Right kidney (tissue), 9 donors: ENCODE data around the gene ZNF808.
"Not testable (repeated sequence)": the region's sequence is repeated elsewhere in the genome, so short reads cannot be mapped to it uniquely, and the experiment has no call there.

Experiments used
- DNase-seq: peaks from one replicate; pipeline ENCODE4 v3.0.0-alpha.2; 2016
- long read RNA-seq, 8 donors: transcript quantifications; one replicate each; lab custom pipeline, GENCODE V29; 2026

Gene ZNF808
- long read RNA-seq, donor 1, partial matches to known transcripts: 0 of 1 reads
- long read RNA-seq, donor 1, other reads (novel, unspliced or antisense): 0 of 1 reads
- long read RNA-seq, donor 2: 0 reads
- long read RNA-seq, donor 3, partial matches to known transcripts: 0 of 3 reads
- long read RNA-seq, donor 3, other reads (novel, unspliced or antisense): 0 of 3 reads
- long read RNA-seq, donor 4, partial matches to known transcripts: 0 of 3 reads
- long read RNA-seq, donor 4, other reads (novel, unspliced or antisense): 0 of 3 reads
- long read RNA-seq, donor 5: 0 reads
- long read RNA-seq, donor 6: 0 reads
- long read RNA-seq, donor 7: 0 reads
- long read RNA-seq, donor 8: 0 reads

DNA sequence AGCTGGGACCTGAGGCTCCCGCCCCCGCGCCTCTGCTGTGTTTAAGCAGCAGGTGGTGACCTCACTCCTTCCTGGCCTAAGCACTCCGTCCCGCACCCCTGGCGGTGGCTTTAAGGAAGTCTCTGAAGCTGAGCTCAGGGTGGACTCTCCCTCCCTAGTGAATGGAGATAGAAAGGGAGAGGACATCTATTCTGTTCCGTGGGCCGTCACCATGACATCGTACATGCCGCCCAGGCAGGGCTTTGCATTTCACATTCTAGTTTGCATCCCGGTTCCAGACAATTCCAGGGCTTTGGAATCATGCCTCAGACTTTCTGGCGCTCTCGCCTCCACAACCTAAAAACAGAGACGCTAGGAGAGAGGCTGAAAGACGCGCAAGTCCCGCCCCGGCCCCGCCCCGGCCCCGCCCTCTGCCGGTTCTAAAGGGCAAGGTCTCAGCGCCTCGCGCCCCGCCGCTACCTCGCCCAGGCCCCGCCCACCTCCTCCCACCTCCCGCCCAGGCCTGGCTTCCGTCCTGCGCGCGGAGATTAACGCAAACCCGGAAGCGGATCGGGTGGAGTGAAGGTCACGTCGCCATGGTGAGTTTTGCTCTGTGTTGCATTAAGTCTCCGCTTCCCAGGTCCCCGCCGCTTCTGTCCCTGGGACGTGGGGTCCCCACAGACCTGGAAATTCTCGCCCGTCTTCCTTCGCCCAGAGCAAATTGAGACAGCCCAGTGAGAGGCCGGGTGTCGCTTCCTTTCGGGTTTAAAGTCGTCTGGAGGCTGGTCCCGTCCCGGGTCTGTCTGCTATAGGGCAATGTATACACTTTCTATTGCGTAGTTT lies at the start of gene ZNF808:
ZNF808 (plus strand) TSS at position 535 of the 822 bp plus-strand sequence. CDS start 15,617 bp downstream, outside the sequence.
- DNase-seq: peak; percentile 93

DNA sequence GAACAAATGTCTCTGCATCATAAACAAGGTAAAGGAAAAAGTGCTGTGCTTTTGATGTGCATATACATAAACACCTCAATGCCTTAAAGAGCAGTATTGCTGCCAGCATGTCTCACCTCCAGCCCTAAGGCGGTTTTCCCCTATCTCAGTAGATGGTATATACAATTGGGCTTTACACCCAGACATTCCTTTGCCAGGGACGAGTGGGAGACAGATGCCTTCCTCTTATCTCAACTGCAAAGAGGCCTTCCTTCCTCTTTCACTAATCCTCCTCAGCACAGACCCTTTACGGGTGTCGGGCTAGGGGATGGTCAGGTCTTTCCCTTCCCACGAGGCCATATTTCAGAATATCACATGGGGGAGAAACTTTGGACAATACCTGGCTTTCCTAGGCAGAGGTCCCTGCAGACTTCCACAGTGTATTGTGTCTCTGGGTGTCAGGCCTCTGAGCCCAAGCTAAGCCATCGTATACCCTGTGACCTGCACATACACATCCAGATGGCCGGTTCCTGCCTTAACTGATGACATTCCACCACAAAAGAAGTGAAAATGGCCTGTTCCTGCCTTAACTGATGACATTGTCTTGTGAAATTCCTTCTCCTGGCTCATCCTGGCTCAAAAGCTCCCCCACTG lies 43.2 kb upstream of the ZNF808 start:
- DNase-seq: not testable (repeated sequence)

DNA sequence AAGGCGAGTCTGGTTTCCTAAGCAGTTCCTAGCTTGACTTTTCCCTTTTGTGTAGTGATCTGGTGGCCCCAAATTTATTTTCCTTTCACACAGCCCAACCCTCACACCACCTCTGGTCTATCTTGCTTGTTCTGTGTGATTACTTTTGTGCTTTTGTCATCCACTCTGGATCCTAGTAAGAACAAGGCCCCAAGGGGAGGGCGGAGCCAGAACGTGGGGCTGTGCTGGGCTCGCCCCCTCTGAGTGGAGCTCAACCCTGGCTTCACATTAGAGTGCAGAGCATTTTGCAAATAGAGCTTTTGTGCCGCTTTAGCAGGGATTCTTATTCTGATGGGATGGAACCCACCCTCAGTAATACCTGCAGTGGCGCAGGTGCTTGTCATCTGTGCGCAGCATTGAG lies 42.4 kb upstream of the ZNF808 start:
- DNase-seq: not testable (repeated sequence)

DNA sequence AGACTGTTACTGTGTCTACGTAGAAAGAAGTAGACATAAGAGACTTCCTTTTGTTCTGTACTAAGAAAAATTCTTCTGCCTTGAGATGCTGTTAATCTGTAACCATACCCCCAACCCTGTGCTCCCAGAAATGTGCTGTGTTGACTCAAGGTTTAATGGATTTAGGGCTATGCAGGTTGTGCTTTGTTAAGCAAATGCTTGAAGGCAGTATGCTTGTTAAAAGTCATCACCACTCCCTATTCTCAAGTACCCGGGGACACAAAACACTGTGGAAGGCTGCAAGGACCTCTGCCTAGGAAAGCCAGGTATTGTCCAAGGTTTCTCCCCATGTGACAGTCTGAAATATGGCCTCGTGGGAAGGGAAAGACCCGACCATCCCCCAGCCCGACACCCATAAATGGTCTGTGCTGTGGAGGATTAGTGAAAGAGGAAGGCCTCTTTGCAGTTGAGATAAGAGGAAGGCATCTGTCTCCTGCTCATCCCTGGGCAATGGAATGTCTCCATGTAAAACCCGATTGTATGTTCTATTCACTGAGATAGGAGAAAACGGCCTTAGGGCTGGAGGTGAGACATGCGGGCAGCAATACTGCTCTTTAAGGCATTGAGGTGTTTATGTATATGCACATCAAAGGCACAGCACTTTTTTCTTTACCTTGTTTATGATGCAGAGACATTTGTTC lies 41.8 kb upstream of the ZNF808 start:
- not testable (repeated sequence) for DNase-seq

DNA sequence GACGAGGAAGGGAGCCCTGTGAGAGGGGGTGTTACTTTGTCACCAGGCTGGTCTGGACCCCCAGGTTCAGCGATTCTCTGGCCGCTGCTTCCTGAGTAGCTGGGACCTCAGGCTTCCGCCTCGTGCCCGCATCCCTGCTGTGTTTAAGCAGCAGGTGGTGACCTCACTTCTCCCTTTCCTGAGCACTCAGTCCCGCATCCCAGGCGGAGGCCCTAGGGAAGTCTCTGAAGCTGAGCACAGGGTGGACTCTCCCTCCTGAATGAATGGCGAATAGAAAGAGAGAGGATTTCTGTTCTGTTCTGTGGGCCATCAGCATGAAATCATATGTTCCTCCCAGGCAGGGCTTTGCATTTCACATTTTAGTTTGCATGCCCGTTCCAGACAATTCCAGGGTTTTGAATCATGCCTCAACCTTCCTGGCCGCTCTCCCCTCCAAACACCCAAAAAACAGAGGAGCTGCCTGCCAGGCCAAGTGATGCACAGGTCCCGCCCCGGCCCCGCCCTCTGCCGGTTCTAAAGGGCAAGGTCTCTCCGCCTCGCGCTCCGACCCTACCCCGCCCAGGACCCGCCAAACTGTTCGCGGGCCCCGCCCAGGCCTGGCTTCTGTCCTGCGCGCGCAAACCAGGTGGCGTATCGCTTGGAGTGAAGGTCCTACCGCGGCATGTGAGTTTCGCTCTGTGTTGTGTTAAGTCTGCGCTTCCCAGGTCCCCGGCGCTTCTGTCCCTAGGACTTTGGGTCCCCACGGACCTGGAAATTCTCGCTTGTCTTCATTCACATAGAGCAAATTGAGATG lies 35.1 kb upstream of the ZNF808 start:
- DNase-seq: no peak

DNA sequence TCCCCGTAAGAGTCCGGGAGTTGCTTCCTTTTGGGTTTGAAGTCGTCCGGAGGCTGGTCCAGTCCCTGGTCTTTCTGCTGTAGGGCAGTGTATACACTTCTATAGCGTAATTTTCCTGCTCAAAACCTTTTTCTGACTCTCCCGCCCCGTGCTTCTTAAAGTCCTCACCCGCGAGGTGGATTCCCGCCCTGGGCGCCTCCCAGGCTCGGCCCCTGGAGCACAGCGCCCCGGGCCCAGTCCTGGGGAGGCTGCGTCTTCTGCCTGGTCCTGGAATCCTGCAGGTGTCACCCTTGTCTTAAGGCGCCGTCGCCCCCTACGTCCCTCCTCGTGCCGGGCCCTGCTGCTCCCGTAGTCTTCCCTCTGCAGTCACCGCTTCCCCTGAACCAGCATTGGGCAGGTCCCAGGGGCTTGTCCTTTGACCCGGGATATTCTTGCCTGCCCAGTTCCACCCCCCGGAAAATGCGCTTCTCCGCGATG lies 34.4 kb upstream of the ZNF808 start:
- peak; percentile 66 for DNase-seq

DNA sequence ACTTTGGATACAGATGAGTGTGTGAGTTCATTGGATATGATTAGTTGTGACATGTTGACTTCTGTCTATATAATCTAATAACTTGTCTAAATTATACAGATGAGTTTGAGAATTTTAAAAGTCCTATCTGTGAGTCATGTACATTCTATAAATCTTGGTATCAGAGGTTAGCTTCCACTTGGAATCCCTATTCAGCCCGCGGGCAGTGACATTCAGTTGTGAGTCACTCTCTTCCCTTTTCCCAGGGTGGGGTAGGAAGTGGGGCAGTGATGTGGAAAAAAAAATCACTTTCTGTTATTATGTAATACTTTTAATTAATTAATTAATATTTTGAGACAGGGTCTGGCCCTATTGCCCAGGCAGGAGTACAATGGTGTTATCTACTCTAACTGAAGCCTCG lies 33.0 kb upstream of the ZNF808 start:
- DNase-seq: no peak

DNA sequence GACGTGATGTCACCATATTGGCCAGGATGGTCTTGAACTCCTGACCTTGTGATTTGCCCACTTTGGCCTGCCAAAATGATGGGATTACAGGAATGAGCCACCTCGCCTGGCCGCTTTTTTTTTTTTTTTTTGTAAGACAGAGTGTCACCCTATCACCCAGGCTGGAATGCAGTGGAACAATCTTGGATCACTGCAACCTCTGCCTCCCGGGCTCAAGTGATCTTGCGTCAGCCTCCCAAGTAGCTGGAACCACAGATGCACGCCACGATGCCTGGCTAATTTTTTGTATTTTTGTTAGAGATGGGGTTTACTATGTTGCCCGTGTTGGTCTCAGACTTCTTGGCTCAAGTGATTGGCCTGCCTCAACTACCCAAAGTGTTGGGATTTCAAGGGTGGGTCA lies 28.9 kb upstream of the ZNF808 start:
- no peak for DNase-seq

DNA sequence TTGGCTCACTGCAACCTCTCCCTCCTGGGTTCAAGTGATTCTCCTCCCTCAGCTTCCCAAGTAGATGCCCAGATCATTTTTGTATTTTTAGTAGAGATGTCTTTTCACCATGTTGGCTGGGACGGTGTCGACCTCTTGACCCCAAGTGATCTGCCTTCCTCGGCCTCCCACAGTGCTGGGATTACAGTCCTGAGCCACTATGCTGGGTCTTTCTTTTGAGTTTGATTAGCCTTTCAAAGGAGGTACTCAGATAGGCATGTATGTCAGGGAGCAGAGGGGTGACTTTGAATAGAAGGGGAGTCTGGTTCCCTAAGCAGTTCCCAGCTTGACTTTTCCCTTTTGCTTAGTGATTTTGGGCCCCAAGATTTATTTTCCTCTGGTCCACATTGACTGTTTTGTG lies 27.0 kb upstream of the ZNF808 start:
- not testable (repeated sequence) for DNase-seq

DNA sequence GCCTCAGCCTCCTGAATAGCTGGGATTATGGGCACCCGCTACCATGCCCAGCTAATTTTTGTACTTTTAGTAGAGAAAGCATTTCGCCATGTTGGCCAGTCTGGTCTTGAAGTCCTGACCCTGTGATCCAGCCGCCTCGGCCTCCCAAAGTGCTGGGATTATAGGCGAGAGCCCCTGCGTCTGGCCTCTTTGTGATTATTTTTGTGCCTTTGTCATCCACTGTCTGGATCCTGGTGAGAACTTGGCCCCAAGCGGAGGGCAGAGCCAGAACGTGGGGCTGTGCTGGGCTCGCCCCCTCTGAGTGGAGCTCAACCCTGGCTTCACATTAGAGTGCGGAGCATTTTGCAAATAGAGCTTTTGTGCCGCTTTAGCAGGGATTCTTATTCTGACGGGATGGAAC lies 26.5 kb upstream of the ZNF808 start:
- not testable (repeated sequence) for DNase-seq

DNA sequence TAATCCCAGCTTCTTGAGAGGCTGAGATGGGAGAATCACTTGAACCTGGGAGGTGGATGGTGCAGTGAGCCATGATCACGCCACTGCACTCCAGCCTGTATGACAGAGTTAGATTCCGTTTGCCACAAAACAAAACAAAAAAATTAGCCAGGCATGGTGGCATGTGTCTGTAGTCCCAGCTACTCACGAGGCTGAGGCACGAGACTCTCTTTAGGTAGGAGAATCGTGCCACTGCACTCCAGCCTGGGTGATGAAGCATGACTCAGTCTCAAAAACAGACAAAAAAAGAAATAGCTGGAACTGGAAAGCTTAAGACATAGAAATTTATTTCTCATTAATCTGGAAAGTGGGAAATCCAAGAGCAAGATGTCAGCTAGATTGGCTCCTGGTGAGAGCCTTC lies 20.2 kb upstream of the ZNF808 start:
- no peak for DNase-seq

DNA sequence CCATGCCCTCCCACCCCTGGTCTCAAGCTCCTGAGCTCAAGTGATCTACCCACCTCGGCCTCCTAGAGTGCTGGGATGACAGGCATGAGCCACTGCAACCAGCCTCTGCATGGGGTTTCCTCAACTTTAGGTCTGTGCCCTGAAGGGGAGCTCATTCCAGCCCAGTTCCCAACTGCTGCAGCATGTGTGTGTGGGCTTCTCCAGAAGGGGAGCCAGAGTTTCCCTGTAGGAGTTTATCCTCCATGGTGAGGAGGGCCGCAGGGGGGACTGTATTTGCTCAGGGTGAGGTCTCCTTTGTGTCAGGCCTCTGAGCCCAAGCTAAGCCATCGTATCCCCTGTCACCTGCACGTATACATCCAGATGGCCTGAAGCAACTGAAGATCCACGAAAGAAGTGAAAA lies 11.3 kb upstream of the ZNF808 start:
- DNase-seq: no peak

DNA sequence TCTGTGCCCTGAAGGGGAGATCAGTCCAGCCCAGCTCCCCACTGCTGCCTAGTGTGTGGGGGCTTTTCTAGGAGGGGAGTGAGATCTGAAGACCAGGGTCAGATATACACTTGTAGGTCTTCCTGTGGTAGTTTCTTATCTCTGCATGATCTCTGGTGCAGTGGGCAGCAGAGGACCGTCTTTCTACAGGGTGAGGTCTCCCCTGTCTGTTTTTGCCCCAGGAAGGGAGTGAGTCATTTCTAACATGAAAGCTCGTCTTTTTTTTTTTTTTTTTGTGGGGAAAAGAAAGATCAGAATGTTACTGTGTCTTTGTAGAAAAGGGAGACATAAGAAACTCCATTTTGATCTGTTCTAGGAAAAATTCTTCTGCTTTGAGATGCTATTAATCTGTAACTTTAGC lies 8.8 kb upstream of the ZNF808 start:
- DNase-seq: no peak

DNA sequence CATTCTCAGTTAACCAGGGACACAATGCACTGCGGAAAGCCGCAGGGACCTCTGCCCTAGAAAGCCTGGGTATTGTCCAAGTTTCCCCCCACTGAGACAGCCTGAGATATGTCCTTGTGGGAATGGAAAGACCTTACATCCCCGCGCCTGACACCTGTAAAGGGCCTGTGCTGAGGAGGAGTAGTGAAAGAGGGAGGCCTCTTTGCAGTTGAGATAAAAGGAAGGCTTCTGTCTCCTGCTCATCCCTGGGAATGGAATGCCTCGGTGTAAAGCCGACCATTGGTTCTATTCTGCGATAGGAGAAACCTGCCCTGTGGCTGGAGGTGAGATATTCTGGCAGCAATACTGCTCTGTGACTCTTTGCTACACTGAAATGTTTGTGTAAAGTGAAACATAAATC lies 8.3 kb upstream of the ZNF808 start:
- not testable (repeated sequence) for DNase-seq

DNA sequence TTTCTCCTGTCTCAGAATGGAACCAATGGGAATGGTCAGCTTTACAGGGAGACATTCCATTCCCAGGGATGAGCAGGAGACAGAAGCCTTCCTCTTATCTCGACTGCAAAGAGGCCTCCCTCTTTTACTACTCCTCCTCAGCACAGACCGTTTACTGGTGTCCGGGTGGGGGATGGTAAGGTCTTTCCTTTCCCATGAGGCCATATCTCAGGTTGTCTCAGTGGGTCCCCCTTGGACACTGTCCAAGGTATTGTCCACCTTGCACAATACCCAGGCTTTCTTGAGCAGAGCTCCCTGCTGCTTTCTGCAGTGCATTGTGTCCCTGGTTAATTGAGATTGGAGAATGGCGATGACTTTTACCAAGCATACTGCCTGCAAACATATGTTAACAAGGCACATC lies 7.5 kb upstream of the ZNF808 start:
- no peak for DNase-seq

DNA sequence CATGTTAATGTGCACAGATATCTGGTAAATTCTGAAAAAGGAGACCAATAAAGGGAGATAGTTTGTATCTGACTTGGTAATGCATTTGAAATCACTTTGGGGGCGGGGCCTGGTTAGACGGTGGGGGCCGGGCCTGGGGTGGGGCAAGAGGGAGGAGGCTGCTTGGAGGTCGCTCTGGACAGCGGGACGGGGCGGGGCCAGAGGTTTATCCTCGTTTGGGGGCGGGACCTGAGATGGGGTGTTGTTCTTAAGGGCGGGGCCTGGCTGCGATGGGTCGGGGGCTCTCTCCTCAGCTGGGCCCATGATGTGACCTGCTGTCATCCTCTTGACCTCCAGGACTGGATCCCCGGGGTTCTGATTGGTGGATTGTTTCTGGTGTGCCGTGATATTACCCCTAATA lies 4.9 kb upstream of the ZNF808 start:
- no peak for DNase-seq

DNA sequence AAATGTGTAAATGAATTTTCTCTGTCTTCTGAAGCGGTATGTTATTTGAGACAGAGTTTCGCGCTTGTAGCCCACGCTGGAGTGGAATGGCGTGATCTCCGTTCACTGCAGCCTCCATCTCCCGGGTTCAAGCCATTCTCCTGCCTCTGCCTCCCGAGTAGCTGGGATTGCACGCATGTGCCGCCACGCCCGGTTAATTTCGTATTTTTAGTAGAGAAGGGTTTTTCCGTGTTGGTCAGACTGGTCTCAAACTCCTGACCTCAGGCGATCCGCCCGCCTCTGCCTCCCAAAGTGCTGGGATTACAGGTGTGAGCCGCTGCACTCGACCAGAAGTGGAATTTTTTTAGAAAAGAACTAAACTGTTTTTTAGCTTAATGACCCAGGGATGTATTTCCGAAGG lies 3.4 kb upstream of the ZNF808 start:
- DNase-seq: no peak

DNA sequence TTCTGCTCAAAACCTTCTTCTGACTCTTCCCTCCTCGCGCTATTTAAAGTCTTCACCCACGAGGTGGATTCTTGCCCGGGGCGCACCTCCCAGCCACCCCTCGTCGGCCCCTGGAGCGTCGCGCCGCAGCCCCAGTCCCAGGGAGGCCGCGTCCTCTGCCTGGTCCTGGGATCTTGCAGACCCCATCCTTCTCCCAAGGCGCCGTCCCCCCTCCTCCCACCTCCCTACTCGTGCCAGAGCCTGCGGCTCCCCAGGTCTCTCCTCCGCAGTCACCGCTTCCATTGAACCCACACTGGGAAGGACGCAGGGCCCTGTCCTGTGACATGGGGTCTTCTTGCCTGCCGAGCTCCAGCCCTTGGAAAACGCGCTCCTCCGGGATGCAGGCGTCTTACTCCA lies 486 bp downstream of the ZNF808 start:
- DNase-seq: no peak

DNA sequence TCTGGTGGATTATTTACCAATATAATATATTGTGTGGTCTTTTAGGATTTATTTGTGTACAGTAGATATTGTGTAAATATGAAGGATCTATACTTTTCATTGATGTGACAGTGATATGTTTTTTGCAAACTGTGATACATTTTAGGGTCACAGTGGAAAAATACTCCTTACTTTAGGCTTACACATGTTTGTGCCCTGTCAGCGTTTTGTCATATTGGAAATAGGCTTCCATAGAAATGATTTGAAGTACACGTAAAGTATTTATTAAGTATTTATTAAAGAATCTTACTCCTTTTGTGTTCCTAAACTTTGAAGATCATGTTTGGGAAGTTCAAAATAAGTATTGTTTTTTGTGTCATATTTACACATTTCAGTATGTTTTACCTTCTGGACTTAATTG lies 5.0 kb downstream of the ZNF808 start:
- DNase-seq: no peak

DNA sequence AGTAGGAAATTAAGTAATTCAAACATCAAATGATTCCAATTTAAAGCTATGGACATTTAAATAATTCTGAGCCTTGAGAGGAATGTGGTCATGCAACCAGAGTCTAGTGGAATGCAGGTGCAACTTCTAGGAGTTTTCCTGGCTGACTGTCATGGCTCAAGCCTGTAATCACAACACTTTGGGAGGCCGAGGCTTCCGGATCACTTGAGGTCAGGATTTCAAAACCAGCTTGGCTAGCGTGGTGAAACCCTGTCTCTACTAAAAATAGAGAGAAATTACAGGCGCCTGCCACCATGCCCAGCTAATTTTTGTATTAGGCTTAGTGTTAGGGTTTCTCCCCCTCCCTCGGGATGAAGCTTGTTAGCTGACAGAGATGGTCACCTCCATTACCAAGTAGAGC lies 6.4 kb downstream of the ZNF808 start:
- no peak for DNase-seq

DNA sequence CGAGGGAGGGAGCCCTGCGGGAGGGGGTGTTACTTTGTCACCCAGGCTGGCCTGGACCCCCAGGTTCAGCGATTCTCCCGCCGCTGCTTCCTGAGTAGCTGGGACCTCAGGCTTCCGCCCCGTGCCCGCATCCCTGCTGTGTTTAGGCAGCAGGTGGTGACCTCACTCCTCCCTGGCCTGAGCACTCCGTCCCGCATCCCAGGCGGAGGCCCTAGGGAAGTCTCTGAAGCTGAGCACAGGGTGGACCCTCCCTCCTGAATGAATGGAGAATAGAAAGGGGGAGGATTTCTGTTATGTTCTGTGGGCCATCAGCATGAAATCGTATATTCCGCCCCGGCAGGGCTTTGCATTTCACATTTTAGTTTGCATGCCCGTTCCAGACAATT lies 7.9 kb downstream of the ZNF808 start:
- peak; percentile 63 for DNase-seq
